Transverse colon (tissue), 4 donors: ENCODE measurements around the gene FRAS1. TPM values are rescaled to one million over a fixed set of nuclear protein-coding genes. Genes with fewer than 3 reads are reported as not detected.

Experiments used
- DNase-seq: peaks from one replicate; pipeline ENCODE4 v3.0.0-alpha.2; 2019
- H3K27ac ChIP-seq, 4 donors: fragments of 200-600 bp; sonication (generic); 2 replicates each; pipeline ENCODE4 v1.5.1; 2016 to 2018; ENCODE audit warnings: inconsistent platforms in 4 of 4
- H3K27me3 ChIP-seq: fragments of 200-600 bp; sonication (generic); 2 replicates; pipeline ENCODE4 v1.5.1; 2017; ENCODE audit warnings: inconsistent platforms
- H3K36me3 ChIP-seq, 4 donors: fragments of 200-600 bp; sonication (generic); 2 replicates each; pipeline ENCODE4 v1.5.1; 2017 to 2019; ENCODE audit warnings: inconsistent platforms in 4 of 4
- H3K4me1 ChIP-seq, 4 donors: fragments of 200-600 bp; sonication (generic); 2 replicates each; pipeline ENCODE4 v1.5.1; 2017 to 2020; ENCODE audit warnings: inconsistent platforms in 4 of 4
- H3K4me3 ChIP-seq, 4 donors: fragments of 200-600 bp; sonication (generic); 1 replicate in 1 of 4; 2 replicates in 3 of 4; pipeline versions ENCODE4 v1.5.1 to v1.6.1; 2017 to 2019; ENCODE audit warnings: inconsistent platforms in 4 of 4
- H3K9me3 ChIP-seq, 2 donors: fragments of 200-600 bp; sonication (generic); 2 replicates each; pipeline ENCODE4 v1.5.1; 2017 to 2019; ENCODE audit warnings: inconsistent platforms in 2 of 2
- CTCF ChIP-seq, 5 experiments: fragments of 200-600 bp in 3 of 5; fragments of 450-650 bp in 2 of 5; sonication (generic) in 3 of 5; IDR thresholded peaks; 1 replicate in 2 of 5; 2 replicates in 3 of 5; pipeline ENCODE4 v1.5.1; 2016 to 2017; ENCODE audit warnings: antibody characterized with exemption in 5 of 5, inconsistent platforms in 3 of 5, mild to moderate bottlenecking in 2 of 5, moderate library complexity in 1 of 5
- EP300 ChIP-seq: sonication (generic); formaldehyde crosslinking; IDR thresholded peaks from one replicate; pipeline ENCODE4 v1.6.1; 2017; ENCODE audit warnings: antibody characterized with exemption, low read depth
- POLR2A ChIP-seq: fragments of 450-650 bp; IDR thresholded peaks from one replicate; pipeline ENCODE4 v1.6.1; 2016; ENCODE audit warnings: antibody characterized with exemption, mild to moderate bottlenecking, moderate library complexity
- POLR2AphosphoS5 ChIP-seq, 3 donors: sonication (generic); formaldehyde crosslinking; IDR thresholded peaks; one replicate each; pipeline ENCODE4 v1.6.1; 2016; ENCODE audit warnings: antibody characterized with exemption in 3 of 3
- WGBS, 2 donors: methylation state at CpG; one replicate each; pipeline ENCODE4 v1.1.5; 2018; ENCODE audit warnings: low coverage in 1 of 2; 5-methylcytosine and 5-hydroxymethylcytosine counted together
- in situ Hi-C, 4 donors: fragments of 200-750 bp; cut with MboI; loops; one replicate each; pipeline versions ENCODE4 v1.15.0 to v1.15.1; 2017; ENCODE audit warnings: low sequenced_read_pairs in 3 of 4, low pct_ligation_motif_present in 1 of 4, low pct_unique_long_range_greater_than_20kb in 1 of 4
- intact Hi-C: fragments of 100-400 bp; cut with DNase I; formaldehyde crosslinking; loops from one replicate; pipeline ENCODE4 v1.15.1; 2023; ENCODE audit warnings: low total_unique reads
- total RNA-seq, 4 donors: library from RNA; depleted of rRNA; stranded (reverse); fragments of >200 nt; gene quantifications; one replicate each; pipeline ENCODE4 v1.1.0, GENCODE V29; 2016

The FRAS1 gene
- total RNA-seq, 4 donors from 2014 or later = 1.8 to 9.7 (median 3.1) TPM

DNA sequence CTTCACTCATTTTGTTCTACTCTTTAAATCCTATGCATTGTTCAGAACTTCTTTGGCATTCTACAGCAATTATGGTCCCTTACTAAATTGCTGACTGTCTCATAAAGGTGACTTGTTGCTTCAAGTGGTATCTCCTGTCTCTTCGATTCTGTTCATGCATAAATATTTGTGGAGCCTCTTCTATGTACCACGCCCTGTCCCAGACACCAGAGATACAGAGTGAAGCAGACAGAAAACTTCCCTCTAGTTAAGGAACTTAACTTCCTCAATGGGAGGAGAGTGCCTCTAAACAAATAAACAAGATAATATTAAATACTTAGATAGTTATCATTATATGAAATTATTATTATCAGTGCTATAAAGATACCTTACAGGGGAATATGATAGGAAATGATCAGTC, 235.7 kb downstream of the FRAS1 start:
- Histone ChIP-seq H3K4me1 (peaks cover 0 to 6% (median 0%) of the 10 kb centered on the region in 4 donors), H3K27me3 (no peaks in the 10 kb centered on the region), H3K27ac (no peak overlapping the region), H3K4me3 (no peak overlapping the region), H3K36me3 (no peaks in the 10 kb centered on the region), H3K9me3 (no peaks in the 10 kb centered on the region)
- no peak for DNase-seq
- 69 to 74% methylated on average over 2 of the region's 2 CpGs for WGBS, 2 donors
- in situ Hi-C loops = no loop called here
- intact Hi-C loops = no loop called here
- no peak for TF ChIP-seq EP300
- no peak for TF ChIP-seq POLR2A
- TF ChIP-seq POLR2AphosphoS5 (IDR thresholded peaks at IDR 0.05) = no peak
- no peak for TF ChIP-seq CTCF (IDR thresholded peaks at IDR 0.05)

- Histone ChIP-seq H3K4me1 (peaks cover 0 to 6% (median 0%) of the 10 kb centered on the region in 4 donors), H3K27me3 (no peaks in the 10 kb centered on the region), H3K27ac (no peak overlapping the region), H3K36me3 (no peaks in the 10 kb centered on the region), H3K9me3 (no peaks in the 10 kb centered on the region), H3K4me3 (no peak overlapping the region)
- 52% methylated on average over 1 of the region's 1 CpG; no CpG with 5 or more reads in 1 of the 2 donors for WGBS, 2 donors
- TF ChIP-seq POLR2AphosphoS5 (IDR thresholded peaks at IDR 0.05) = no peak
- no peak for TF ChIP-seq EP300
- no peak for TF ChIP-seq POLR2A
- TF ChIP-seq CTCF (IDR thresholded peaks at IDR 0.05) = no peak
- DNase-seq = no peak
- intact Hi-C loops (no loop called here), in situ Hi-C loops (no loop called here)
Observed at GRCh38 chr4:78293348-78293747, 236.2 kb downstream of the FRAS1 start.

- WGBS, 2 donors = 48 to 73% methylated on average over 2 to 4 of the region's 4 CpGs
- H3K36me3 ChIP-seq = no peaks in the 10 kb centered on the region
- in situ Hi-C loops (no loop called here), intact Hi-C loops (no loop called here)
- H3K4me1 ChIP-seq = peaks cover 0 to 6% (median 0%) of the 10 kb centered on the region in 4 donors
- DNase-seq = no peak
- no peak overlapping the region for H3K27ac ChIP-seq
- no peak overlapping the region for H3K4me3 ChIP-seq
- H3K9me3 ChIP-seq = no peaks in the 10 kb centered on the region
- H3K27me3 ChIP-seq = no peaks in the 10 kb centered on the region
- TF ChIP-seq CTCF (IDR thresholded peaks at IDR 0.05) (no peak), POLR2AphosphoS5 (IDR thresholded peaks at IDR 0.05) (no peak)
Observed at GRCh38 chr4:78293821-78294301, 236.7 kb downstream of the FRAS1 start.

GRCh38 chr4:78296261-78296660, 239.1 kb downstream of the FRAS1 start:
- Histone ChIP-seq H3K4me3 (no peak overlapping the region), H3K4me1 (peaks cover 0 to 6% (median 0%) of the 10 kb centered on the region in 4 donors), H3K9me3 (no peaks in the 10 kb centered on the region), H3K27ac (no peak overlapping the region), H3K27me3 (no peaks in the 10 kb centered on the region), H3K36me3 (no peaks in the 10 kb centered on the region)
- 91 to 100% methylated on average over 1 to 3 of the region's 3 CpGs for WGBS, 2 donors
- DNase-seq = no peak
- intact Hi-C loops = no loop called here
- in situ Hi-C loops = no loop called here
- TF ChIP-seq POLR2AphosphoS5 (IDR thresholded peaks at IDR 0.05) = no peak

GRCh38 chr4:78297116-78297800, 240.1 kb downstream of the FRAS1 start:
- no peak for TF ChIP-seq EP300
- no peak for TF ChIP-seq CTCF (IDR thresholded peaks at IDR 0.05)
- no peak for TF ChIP-seq POLR2AphosphoS5 (IDR thresholded peaks at IDR 0.05)
- no peak for TF ChIP-seq POLR2A
- DNase-seq = no peak
- intact Hi-C loops = no loop called here
- in situ Hi-C loops = no loop called here
- 39 to 50% methylated on average over 3 of the region's 3 CpGs for WGBS, 2 donors
- no peak overlapping the region for H3K27ac ChIP-seq
- peaks cover 0 to 6% (median 0%) of the 10 kb centered on the region in 4 donors for H3K4me1 ChIP-seq
- no peaks in the 10 kb centered on the region for H3K9me3 ChIP-seq
- no peak overlapping the region for H3K4me3 ChIP-seq
- H3K36me3 ChIP-seq = no peaks in the 10 kb centered on the region
- no peaks in the 10 kb centered on the region for H3K27me3 ChIP-seq
